A549 (cell line): ENCODE data around the gene DYSF. TPM values are rescaled to one million over a fixed set of nuclear protein-coding genes. Genes with fewer than 3 reads are reported as not detected.

Experiments
- ATAC-seq, 2 experiments: fragments of 200-7000 bp in 1 of 2; fragments of >200 bp in 1 of 2; cut with Nextera tagmentation in 1 of 2; cut with Tn5 transposase in 1 of 2; 3 replicates each; pipeline versions ENCODE4 v1.8.0 to v1.9.1; 2018 to 2020; ENCODE audit warnings: mild to moderate bottlenecking in 1 of 2, moderate library complexity in 1 of 2
- CTCF ChIA-PET: fragments of 300-600 bp; sonication (Branson Sonifier 250); formaldehyde crosslinking; extraction: SDS; loops from one replicate; lab custom pipeline; 2021; ENCODE audit warnings: antibody characterized with exemption, inconsistent platforms; lab: Yijun Ruan, JAX
- POLR2A ChIA-PET: fragments of 350-600 bp; formaldehyde crosslinking; extraction: SDS; loops from one replicate; lab custom pipeline; 2021; ENCODE audit warnings: antibody characterized with exemption, inconsistent platforms; lab: Yijun Ruan, JAX
- DNase-seq, 2 experiments: peaks; one replicate each; pipeline versions ENCODE4 v3.0.0 to v3.0.0-alpha.2; 2011 to 2016; ENCODE audit warnings: low read depth in 1 of 2, low spot score in 1 of 2
- FAIRE-seq: peaks from 2 replicates; lab custom pipeline; 2011; peaks lifted over from hg19 to GRCh38; lab: Jason Lieb, UNC
- H3K27ac ChIP-seq, 2 experiments: fragments of >200 bp; sonication (Bioruptor Twin); formaldehyde crosslinking; 3 replicates each; pipeline ENCODE4 v1.5.1; 2016 to 2017
- H3K4me1 ChIP-seq: fragments of >200 bp; sonication (Bioruptor Twin); formaldehyde crosslinking; 3 replicates; pipeline ENCODE4 v1.6.1; 2016
- H3K4me2 ChIP-seq: fragments of >200 bp; sonication (Bioruptor Twin); formaldehyde crosslinking; 3 replicates; pipeline ENCODE4 v1.6.1; 2016
- H3K4me3 ChIP-seq: fragments of >200 bp; sonication (Bioruptor Twin); formaldehyde crosslinking; 3 replicates; pipeline ENCODE4 v1.5.1; 2016
- H3K9me3 ChIP-seq: fragments of >200 bp; sonication (Bioruptor Twin); formaldehyde crosslinking; 3 replicates; pipeline ENCODE4 v1.6.1; 2016
- CTCF ChIP-seq: fragments of >200 bp; sonication (Bioruptor Twin); formaldehyde crosslinking; IDR thresholded peaks from 3 replicates; pipeline ENCODE4 v1.5.1; 2016
- EHMT2 ChIP-seq: fragments of 200-600 bp; sonication (generic); IDR thresholded peaks from 2 replicates; pipeline ENCODE4 v1.6.1; 2016; ENCODE audit warnings: antibody characterized with exemption, low read depth, mild to moderate bottlenecking, moderate library complexity
- EP300 ChIP-seq, 2 experiments: fragments of >200 bp; sonication (Bioruptor Twin); formaldehyde crosslinking; IDR thresholded peaks; 2 replicates in 1 of 2; 3 replicates in 1 of 2; pipeline ENCODE4 v1.6.1; 2016 to 2017
- ESRRA ChIP-seq: fragments of 150-350 bp; IDR thresholded peaks from 2 replicates; pipeline ENCODE4 v1.6.1; 2014; ENCODE audit warnings: mild to moderate bottlenecking, low read length, borderline replicate concordance
- FOSB ChIP-seq: fragments of 250-450 bp; sonication (Bioruptor Pico); IDR thresholded peaks from 2 replicates; pipeline ENCODE4 v1.5.0; 2020; ENCODE audit warnings: mild to moderate bottlenecking, moderate library complexity
- FOSL2 ChIP-seq, 2 experiments: fragments of 450-650 bp in 1 of 2; fragments of >200 bp in 1 of 2; sonication (Bioruptor Twin) in 1 of 2; formaldehyde crosslinking; IDR thresholded peaks; 2 replicates each; pipeline versions ENCODE4 v1.5.0 to v1.6.1; 2016 to 2020; ENCODE audit warnings: mild to moderate bottlenecking in 1 of 2, moderate library complexity in 1 of 2
- HDAC2 ChIP-seq: fragments of 200-600 bp; sonication (generic); IDR thresholded peaks from 2 replicates; pipeline ENCODE4 v1.6.1; 2016
- HOXB13 ChIP-seq: fragments of 250-450 bp; sonication (Bioruptor Pico); IDR thresholded peaks from 2 replicates; pipeline ENCODE4 v1.5.0; 2020; ENCODE audit warnings: low read depth, mild to moderate bottlenecking, moderate library complexity
- HOXB5 ChIP-seq: fragments of 250-450 bp; sonication (Bioruptor Pico); IDR thresholded peaks from 2 replicates; pipeline ENCODE4 v1.5.0; 2020; ENCODE audit warnings: mild to moderate bottlenecking, moderate library complexity
- JUN ChIP-seq, 2 experiments: fragments of >200 bp; sonication (Bioruptor Twin); formaldehyde crosslinking; IDR thresholded peaks; 2 replicates in 1 of 2; 3 replicates in 1 of 2; pipeline ENCODE4 v1.6.1; 2016 to 2017
- NPAS2 ChIP-seq: fragments of 250-450 bp; sonication (Bioruptor Pico); IDR thresholded peaks from 2 replicates; pipeline ENCODE4 v1.8.0; 2022; ENCODE audit warnings: mild to moderate bottlenecking, moderate library complexity, borderline replicate concordance
- NR3C1 ChIP-seq: fragments of >200 bp; sonication (Bioruptor Twin); formaldehyde crosslinking; IDR thresholded peaks from 3 replicates; pipeline ENCODE4 v1.6.1; 2017
- RNF2 ChIP-seq: fragments of 200-600 bp; sonication (generic); IDR thresholded peaks from 2 replicates; pipeline ENCODE4 v1.6.1; 2016; ENCODE audit warnings: low read depth, mild to moderate bottlenecking, antibody characterized with exemption, moderate library complexity, borderline replicate concordance
- SMC3 ChIP-seq: fragments of >200 bp; sonication (Bioruptor Twin); formaldehyde crosslinking; IDR thresholded peaks from 3 replicates; pipeline ENCODE4 v1.6.1; 2018; ENCODE audit warnings: inconsistent platforms
- ZC3H11A ChIP-seq: fragments of 450-650 bp; IDR thresholded peaks from 2 replicates; pipeline ENCODE4 v1.6.1; 2014; ENCODE audit warnings: antibody characterized with exemption, mild to moderate bottlenecking
- ZNF302 ChIP-seq: fragments of 250-450 bp; sonication (Bioruptor Pico); IDR thresholded peaks from 2 replicates; pipeline ENCODE4 v1.9.0; 2021; ENCODE audit warnings: inconsistent platforms, mild to moderate bottlenecking, moderate library complexity
- WGBS: methylation state at CpG from one replicate; pipeline ENCODE4 v1.1.6; 2017; ENCODE audit errors: missing lambda C conversion rate; 5-methylcytosine and 5-hydroxymethylcytosine counted together
- polyA plus RNA-seq, 4 experiments: library from polyadenylated mRNA; depleted of rRNA in 3 of 4; stranded (reverse); fragments of >200 nt; fragmentation: RNase III in 1 of 4; extraction: RNeasy Plus Mini Kit Qiagen cat#74134 plus additional on column Dnase treatment in 1 of 4; gene quantifications; 2 replicates in 3 of 4; 3 replicates in 1 of 4; pipeline ENCODE4 v1.2.3, GENCODE V29; 2011 to 2017
- TF ChIP-seq, protein P1 (sequence below): fragments of 250-450 bp; sonication (Bioruptor Pico); IDR thresholded peaks from 2 replicates; pipeline ENCODE4 v1.5.0; 2021; ENCODE audit warnings: mild to moderate bottlenecking, moderate library complexity, borderline replicate concordance
- TF ChIP-seq, protein P2 (sequence below): fragments of 150-350 bp; IDR thresholded peaks from 2 replicates; pipeline ENCODE4 v1.6.1; 2014; ENCODE audit warnings: low read depth, mild to moderate bottlenecking, low read length
- TF ChIP-seq, protein P3 (sequence below): fragments of >200 bp; sonication (Bioruptor Twin); formaldehyde crosslinking; IDR thresholded peaks from 2 replicates; pipeline ENCODE4 v1.6.1; 2016

DYSF gene
- polyA plus RNA-seq, 2 of the 4 experiments (the other 2 are of a cell fraction), result 0.36 to 0.98 TPM

DNA sequence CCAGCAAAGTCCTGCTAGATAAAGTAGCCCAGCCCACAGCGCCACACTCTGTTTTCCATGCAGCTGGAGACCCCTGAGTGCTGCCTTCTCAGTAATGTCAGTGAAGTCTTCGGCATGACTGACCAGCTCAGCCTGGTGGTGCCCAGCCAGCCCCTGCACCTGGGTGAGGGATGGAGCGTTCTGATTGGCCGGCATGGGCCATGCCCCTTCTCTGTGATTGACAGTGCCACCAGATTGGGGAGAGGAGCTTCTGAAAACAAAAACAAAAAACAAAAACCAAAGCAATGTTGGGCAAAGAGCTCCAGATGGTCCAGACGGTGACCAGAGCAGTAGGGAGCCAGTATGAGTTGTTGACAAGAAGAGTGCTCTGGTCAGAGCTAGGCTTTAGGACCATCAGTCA, 122.6 kb downstream of the DYSF start:
- TF ChIP-seq NR3C1 (no peak), HOXB5 (CRISPR knock-in tag) (no peak), FOSB (no peak), HDAC2 (no peak), NPAS2 (CRISPR knock-in tag) (no peak), SMC3 (no peak), JUN (IDR thresholded peaks at IDR 0.05) (no peak)
- TF ChIP-seq, protein P1, sequence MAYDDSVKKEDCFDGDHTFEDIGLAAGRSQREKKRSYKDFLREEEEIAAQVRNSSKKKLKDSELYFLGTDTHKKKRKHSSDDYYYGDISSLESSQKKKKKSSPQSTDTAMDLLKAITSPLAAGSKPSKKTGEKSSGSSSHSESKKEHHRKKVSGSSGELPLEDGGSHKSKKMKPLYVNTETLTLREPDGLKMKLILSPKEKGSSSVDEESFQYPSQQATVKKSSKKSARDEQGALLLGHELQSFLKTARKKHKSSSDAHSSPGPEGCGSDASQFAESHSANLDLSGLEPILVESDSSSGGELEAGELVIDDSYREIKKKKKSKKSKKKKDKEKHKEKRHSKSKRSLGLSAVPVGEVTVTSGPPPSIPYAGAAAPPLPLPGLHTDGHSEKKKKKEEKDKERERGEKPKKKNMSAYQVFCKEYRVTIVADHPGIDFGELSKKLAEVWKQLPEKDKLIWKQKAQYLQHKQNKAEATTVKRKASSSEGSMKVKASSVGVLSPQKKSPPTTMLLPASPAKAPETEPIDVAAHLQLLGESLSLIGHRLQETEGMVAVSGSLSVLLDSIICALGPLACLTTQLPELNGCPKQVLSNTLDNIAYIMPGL (CRISPR knock-in tag), result no peak
- TF ChIP-seq, protein P2, sequence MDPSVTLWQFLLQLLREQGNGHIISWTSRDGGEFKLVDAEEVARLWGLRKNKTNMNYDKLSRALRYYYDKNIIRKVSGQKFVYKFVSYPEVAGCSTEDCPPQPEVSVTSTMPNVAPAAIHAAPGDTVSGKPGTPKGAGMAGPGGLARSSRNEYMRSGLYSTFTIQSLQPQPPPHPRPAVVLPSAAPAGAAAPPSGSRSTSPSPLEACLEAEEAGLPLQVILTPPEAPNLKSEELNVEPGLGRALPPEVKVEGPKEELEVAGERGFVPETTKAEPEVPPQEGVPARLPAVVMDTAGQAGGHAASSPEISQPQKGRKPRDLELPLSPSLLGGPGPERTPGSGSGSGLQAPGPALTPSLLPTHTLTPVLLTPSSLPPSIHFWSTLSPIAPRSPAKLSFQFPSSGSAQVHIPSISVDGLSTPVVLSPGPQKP, result no peak
- DNase-seq, result no peak
- CTCF ChIA-PET, result interaction anchor here (0.8 to 2.0 kb wide), 8 partner anchors 10 to 577 kb away, joined by 3 to 5 read pairs (median 4); no protein-coding TSS in a partner anchor
- Histone ChIP-seq H3K27ac (no peak overlapping the region), H3K4me2 (no peak overlapping the region), H3K4me1 (no peaks in the 10 kb centered on the region), H3K9me3 (peaks cover 10% of the 10 kb centered on the region; the same call in 2 of the 3 replicates), H3K4me3 (no peak overlapping the region)
- FAIRE-seq, result no peak
- ATAC-seq, result no peak
- WGBS, result 88% methylated on average over 4 of the region's 5 CpGs
- POLR2A ChIA-PET, result no interaction called here

GRCh38 chr2:71576541-71576940, 123.2 kb downstream of the DYSF start:
- H3K4me3 ChIP-seq, result no peak overlapping the region
- FAIRE-seq, result no peak
- H3K27ac ChIP-seq, result no peak overlapping the region
- POLR2A ChIA-PET, result no interaction called here
- CTCF ChIA-PET, result interaction anchor here (0.8 to 2.0 kb wide), 5 partner anchors 13 to 576 kb away, joined by 3 to 4 read pairs (median 4); no protein-coding TSS in a partner anchor
- H3K4me2 ChIP-seq, result no peak overlapping the region
- no peak for ATAC-seq
- H3K9me3 ChIP-seq, result peaks cover 4% of the 10 kb centered on the region; the same call in 2 of the 3 replicates
- WGBS, result 79% methylated on average over 14 of the region's 16 CpGs
- no peak for TF ChIP-seq ZNF302 (CRISPR knock-in tag)
- TF ChIP-seq FOSL2 (IDR thresholded peaks at IDR 0.05), result no peak
- no peak for TF ChIP-seq FOSL2 (CRISPR knock-in tag; IDR thresholded peaks at IDR 0.05)
- no peak for TF ChIP-seq EP300 (IDR thresholded peaks at IDR 0.05)
- no peak for TF ChIP-seq RNF2
- TF ChIP-seq NPAS2 (CRISPR knock-in tag), result no peak
- TF ChIP-seq CTCF, result no peak
- no peak for TF ChIP-seq HOXB13 (CRISPR knock-in tag)
- TF ChIP-seq JUN (IDR thresholded peaks at IDR 0.05), result no peak
- TF ChIP-seq ESRRA, result no peak
- TF ChIP-seq, protein P3, sequence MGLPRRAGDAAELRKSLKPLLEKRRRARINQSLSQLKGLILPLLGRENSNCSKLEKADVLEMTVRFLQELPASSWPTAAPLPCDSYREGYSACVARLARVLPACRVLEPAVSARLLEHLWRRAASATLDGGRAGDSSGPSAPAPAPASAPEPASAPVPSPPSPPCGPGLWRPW, result no peak
- no peak for TF ChIP-seq EHMT2
- TF ChIP-seq ZC3H11A, result no peak
- TF ChIP-seq FOSB, result no peak
- TF ChIP-seq, all 56 proteins: peak for 0
- no peak for DNase-seq
- H3K4me1 ChIP-seq, result no peaks in the 10 kb centered on the region
